Esophagus mucosa (tissue), 1 donor: ENCODE data around the gene FSTL1. TPM values are rescaled to one million over a fixed set of nuclear protein-coding genes. Genes with fewer than 3 reads are reported as not detected.
A peak's percentile ranks its signal among the peaks of the same experiment; 100 is the strongest.

Source experiments
- ATAC-seq: fragments of 200-7000 bp; cut with Tn5 transposase; one replicate; pipeline ENCODE4 v1.9.1; 2020
- total RNA-seq: library from RNA; stranded (reverse); gene quantifications from one replicate; pipeline ENCODE4 v1.2.4, GENCODE V29; 2023
- donor health status: DM: yes; HTN: yes; CAD: no.

FSTL1 gene
- total RNA-seq, 1 donor from 2014 or later: 15.8 TPM

- ATAC-seq: no peak
Measured at GRCh38 chr3:120352017-120352416, 98.8 kb downstream of the FSTL1 start.

DNA sequence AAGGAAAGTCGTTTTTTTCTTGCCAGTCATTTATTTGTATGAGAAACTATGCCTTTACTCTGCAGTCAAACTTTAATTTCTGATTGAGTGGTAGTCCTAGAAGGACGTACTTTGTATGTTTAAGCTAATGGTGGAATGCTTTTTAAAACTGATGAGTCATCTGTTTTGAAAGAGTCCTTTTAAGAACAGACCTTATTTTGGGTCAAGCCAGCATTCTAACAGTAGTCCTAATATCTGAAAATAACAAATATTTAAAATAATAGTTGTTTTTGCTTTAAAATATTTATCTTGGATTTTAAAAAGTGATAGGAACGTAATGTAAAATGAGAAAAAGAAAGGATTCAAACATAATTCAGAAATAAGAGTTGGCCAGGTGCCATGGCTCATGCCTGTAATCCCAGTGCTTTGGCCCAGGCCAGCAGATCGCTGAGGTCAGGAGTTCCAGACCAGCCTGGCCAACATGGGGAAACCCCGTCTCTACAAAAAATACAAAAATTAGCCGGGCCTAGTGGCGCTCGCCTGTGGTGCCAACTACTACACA, 100.3 kb downstream of the FSTL1 start:
- no peak for ATAC-seq

DNA sequence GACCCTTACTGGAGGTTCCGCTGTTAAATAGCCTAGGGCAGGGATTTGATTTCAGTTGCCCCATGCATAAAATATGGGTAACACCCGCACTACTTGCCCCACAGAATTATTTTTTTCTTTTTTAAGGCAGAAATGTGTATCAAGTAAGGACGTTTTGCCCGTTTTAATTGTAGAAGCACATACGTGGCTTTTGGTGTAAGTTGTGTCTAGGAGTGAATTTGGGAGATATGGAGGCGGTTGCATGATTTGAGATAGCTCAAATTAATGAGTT, 101.0 kb downstream of the FSTL1 start:
- no peak for ATAC-seq

- ATAC-seq: peak; percentile 99
Measured at GRCh38 chr3:120348991-120349854, 101.6 kb downstream of the FSTL1 start, which contains the start of gene LRRC58. LRRC58 (minus strand) TSS chr3:120349354; CDS start chr3:120349243, 111 bp downstream.

- ATAC-seq: peak; percentile 73
Measured at GRCh38 chr3:120348065-120348990, 102.5 kb downstream of the FSTL1 start.

DNA sequence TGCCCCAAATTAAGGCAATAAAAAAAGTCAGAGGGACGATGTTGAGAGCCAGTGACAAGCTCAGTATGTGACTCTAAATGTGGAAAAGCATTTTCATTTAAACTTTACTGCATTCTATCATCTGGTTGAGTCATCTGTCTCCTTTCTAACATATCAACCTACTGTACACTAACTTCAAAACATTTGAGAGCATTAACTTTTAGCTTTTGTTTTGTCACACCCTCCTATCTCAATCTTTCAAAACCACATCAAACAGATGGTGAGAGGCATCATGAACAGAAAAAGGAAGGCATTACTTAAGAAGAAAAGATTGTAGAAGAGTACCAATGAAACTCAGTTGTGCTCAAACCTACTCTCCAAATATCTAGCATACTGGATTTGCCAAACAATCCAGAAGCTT, 106.4 kb downstream of the FSTL1 start:
- no peak for ATAC-seq

Other genes starting within 250 kb of the FSTL1 start
- gene GPR156, start 165.8 kb downstream of the FSTL1 start, total RNA-seq: 0.08 TPM
- gene LRRC58, start 101.6 kb downstream of the FSTL1 start, total RNA-seq: 11.1 TPM
- gene NDUFB4, start 145.3 kb upstream of the FSTL1 start, total RNA-seq: 131 TPM
- gene HGD, start 231.2 kb upstream of the FSTL1 start, total RNA-seq: not detected